CD4-positive, alpha-beta T cell treated with Interleukin-1 beta for 1 hour (primary cell): ENCODE measurements around the gene MAP3K13.
A peak's percentile ranks its signal among the peaks of the same experiment; 100 is the strongest.
"Not testable (repeated sequence)": the region's sequence is repeated elsewhere in the genome, so short reads cannot be mapped to it uniquely, and the experiment has no call there.

Experiments used
- DNase-seq, 2 donors: peaks; one replicate each; pipeline ENCODE4 v3.0.0-alpha.2; 2020 to 2022

MAP3K13 gene

DNA sequence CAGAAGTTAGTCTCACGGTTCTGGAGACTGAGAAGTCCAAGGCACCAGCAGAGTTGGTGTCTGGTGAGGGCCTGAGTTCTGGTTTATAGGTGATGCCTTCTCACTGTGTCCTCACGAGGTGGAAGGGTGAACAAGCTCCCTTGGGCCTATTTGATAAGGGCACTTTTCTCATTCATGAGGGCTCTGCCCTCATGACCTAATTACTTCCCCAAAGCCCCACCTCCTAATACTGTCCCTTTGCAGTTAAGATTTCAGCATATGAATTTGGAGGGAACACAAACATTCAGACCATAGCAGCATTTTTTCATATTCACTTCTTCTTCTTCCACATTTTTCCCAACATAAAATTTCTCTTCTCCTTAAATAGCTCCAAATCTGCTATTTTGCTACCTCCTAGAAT, 94.4 kb downstream of the MAP3K13 start:
- DNase-seq: no peak

DNA sequence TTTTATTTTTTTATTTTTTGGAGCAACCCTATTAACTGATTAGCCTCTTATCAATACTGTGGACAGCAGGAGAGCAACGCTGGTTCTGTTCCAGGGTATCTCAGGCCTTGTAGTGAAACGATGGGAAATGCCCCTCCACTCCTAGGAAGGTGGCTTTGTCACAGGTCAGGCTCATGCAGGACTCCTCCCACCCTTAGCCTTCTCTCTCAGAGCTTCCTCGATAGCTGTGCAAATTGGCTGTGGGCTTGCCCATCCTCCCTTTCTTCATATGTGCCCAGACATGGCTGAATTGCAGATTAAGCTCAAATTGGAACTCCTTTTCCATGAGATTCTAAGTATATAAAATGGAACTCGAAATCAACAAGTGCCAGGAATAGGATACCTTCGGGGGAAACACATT, 97.4 kb downstream of the MAP3K13 start:
- DNase-seq: no peak

GRCh38 chr3:185460719-185461350, 97.9 kb downstream of the MAP3K13 start:
- DNase-seq: no peak

DNA sequence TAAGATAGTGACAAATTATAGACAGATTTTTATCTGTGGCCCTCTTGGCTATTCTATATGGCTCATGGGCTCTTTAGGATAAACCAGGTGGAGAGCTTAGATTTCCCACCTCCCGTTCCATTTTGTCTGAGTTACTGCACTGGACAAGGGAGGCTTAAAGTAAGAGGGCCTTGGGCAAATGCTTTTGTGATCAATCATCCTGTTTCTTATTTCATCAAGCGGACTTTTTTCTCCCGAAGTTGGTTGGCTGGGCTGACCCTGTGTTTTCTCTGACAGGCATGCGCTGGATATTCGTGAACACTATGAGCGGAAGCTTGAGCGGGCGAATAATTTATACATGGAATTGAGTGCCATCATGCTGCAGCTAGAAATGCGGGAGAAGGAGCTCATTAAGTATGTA, 102.5 kb downstream of the MAP3K13 start:
- DNase-seq: no peak

DNA sequence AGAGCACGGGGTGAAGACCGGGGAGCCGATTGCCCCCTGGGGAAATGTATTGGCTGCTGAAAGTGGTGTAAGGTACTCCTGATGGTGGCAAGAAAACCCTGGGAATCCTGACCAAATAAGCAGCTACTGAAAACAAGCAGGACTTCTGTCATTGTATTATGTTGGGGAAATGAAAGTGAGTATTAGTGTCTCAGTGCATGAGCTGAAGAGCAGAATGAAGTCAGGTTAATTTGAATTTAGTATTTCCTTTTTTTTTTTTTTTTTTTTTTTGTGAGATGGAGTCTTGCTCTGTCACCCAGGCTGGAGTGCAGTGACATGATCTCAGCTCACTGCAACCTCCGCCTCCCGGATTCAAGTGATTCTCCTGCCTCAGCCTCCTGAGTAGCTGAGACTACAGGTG, 103.2 kb downstream of the MAP3K13 start:
- not testable (repeated sequence) for DNase-seq

- DNase-seq: no peak
Measured at GRCh38 chr3:185469542-185469941, 106.6 kb downstream of the MAP3K13 start.

GRCh38 chr3:185470323-185470722, 107.4 kb downstream of the MAP3K13 start:
- no peak for DNase-seq

GRCh38 chr3:185473290-185473815, 110.4 kb downstream of the MAP3K13 start:
- DNase-seq: no peak

- not testable (repeated sequence) for DNase-seq
Measured at GRCh38 chr3:185474922-185475321, 112.0 kb downstream of the MAP3K13 start.

DNA sequence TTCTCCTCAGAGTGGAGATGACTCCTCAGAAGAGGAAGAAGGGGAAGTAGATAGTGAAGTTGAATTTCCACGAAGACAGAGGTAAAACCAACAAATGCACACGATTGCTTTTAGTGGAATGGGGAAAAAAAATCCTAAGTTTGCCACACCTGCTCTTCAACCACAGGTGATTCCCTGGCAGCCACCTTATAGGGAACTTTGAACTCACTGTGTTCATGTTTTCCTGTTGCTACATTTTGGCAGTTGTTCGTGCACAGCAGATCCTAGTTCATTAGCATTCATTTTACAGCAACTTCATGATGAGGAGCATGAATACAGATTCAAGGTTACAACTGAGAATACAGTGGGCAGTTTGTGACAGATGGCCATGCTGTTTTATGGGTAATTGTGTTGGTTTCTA, 114.4 kb downstream of the MAP3K13 start:
- DNase-seq: no peak

- no peak for DNase-seq
Measured at GRCh38 chr3:185479373-185479945, 116.5 kb downstream of the MAP3K13 start.

GRCh38 chr3:185484296-185484695, 121.4 kb downstream of the MAP3K13 start:
- DNase-seq: no peak

DNA sequence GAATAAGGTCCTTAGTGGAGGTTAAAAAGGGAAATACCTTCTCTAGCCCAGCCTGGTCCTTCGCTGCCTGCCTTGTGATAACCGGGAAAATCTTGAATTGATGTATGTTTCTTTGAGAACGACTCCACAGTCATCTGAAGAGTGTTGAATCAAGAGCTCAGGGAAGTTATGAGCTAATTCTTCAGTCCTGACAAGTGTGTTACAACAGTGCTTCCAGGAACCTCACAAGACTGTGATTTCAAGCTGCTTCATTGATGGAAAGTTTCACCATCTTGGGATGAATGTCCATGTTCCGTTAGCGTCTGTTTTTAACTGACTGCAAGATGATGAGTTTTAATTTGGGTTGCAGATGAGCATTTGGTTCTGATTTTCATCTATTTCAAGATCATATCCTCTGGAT, 123.5 kb downstream of the MAP3K13 start:
- DNase-seq: no peak

GRCh38 chr3:185488465-185488864, 125.5 kb downstream of the MAP3K13 start:
- no peak for DNase-seq

DNA sequence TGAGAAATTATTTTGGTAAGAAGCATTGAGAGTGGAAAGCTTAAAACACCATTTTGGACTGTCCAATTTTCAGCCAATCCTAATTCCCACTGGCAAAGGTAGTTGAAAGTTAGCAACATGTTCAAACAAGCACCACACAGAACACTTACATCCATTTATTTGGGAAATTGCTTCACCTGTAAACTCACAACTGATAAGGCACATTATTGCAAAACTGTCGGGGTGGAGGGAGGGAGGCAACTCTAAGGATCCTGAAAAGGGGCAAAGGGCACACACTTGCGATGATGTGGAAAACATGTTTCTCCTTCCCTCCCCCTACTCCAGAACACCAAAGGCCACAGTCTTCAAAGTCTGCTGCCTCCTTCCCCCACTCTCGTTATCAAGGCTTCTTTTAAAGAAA, 126.5 kb downstream of the MAP3K13 start:
- no peak for DNase-seq

DNA sequence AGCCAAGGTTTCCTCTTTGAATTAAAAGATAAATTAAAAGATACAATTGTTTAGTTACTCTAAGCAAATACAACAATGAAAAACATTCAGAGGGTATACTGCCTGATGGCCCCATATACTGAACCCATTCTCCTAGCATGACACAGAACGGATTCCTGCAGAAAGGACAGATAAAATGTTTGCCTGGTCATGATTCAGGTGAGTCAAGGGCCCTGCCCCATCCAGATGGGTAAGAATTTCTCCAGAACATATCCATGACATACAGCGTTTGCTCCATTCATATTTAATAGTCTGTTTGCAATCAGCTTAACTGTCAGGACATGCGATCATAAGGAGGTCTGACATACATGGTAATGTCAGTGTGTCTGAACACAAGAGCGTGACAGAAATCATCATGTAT, 127.3 kb downstream of the MAP3K13 start:
- no peak for DNase-seq

DNA sequence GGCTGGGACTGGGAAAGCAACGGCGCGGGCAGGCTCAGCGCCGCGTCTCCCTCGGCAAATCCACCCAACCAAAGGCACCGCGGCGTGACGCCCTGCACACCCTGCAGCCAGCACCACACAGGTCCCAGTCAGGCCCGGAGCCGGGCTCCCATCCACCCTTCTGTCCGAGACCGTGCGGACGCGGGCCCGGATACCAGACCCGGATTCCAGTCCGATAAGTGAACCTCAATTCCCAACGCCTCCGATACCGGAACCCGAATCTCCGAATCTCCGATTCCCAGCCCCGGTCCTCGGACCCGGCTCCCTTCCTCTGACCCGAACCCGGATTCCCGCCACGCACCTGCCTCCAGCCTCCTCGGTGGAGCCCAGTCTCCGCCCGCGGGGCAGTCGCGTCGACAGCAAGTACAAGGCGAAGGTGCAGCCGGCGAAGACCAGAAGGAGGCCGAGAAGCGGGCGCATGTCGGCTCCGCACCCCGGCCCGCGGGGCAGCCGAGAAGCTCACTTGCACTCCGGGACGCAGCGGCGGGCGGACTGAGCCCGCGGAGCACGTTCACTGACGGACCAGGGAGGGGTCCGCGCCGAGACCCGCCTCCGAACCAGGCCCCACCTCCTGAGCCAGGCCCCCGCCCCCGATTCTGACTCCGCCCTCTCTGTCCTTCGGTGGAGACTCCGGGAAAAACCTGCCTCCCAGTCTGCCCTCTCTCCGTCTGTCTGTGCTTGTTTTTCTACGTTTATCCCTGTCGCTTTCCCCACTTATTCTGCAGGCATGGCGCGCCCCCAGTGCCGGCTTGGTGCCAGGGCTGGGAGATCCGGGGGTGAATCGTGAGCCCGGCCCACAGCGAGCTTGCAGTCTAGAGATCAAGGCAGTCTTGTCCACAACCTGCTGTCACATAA, 135.8 kb downstream of the MAP3K13 start, which contains the start of gene TMEM41A:
TMEM41A (minus strand) TSS at position 533 of the 894 bp plus-strand sequence; CDS start at position 459, 74 bp downstream.
- DNase-seq: peak; percentile 88 to 89

- DNase-seq: no peak
Measured at GRCh38 chr3:185502987-185503386, 140.1 kb downstream of the MAP3K13 start.

GRCh38 chr3:185503521-185503920, 140.6 kb downstream of the MAP3K13 start:
- no peak for DNase-seq

GRCh38 chr3:185504636-185505035, 141.7 kb downstream of the MAP3K13 start:
- DNase-seq: no peak

- DNase-seq: no peak
Measured at GRCh38 chr3:185507883-185508282, 144.9 kb downstream of the MAP3K13 start.

GRCh38 chr3:185508335-185508991, 145.5 kb downstream of the MAP3K13 start:
- no peak for DNase-seq

DNA sequence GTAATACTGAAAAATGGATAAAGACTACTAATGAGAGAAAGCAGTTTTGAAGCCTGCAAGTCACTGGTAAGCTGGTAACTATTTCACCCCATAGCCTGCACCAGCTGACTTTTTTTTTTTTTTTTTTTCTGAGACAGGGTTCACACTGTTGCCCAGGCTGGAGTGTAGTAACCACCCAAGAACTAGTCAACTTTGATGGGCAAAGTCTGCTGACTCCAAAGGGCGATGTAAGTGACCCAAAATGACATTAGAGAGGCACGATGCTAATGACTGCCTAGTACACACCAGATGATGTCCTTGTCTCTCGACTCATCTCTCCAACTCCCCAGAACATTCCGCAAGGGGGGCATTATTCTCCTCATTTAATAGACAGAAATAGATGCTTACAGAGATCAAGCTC, 148.8 kb downstream of the MAP3K13 start:
- no peak for DNase-seq
